NCI-H1436 treated with DMSO at 0.1 percent for 48 hours (cell line): ENCODE results near the gene ERMN.
"Not testable (repeated sequence)": the region's sequence is repeated elsewhere in the genome, so short reads cannot be mapped to it uniquely, and the experiment has no call there.

Experiments used
- DNase-seq: peaks from one replicate; lab custom pipeline; 2025; lab: John Stamatoyannopoulos, UW

The ERMN gene

GRCh38 chr2:157325786-157326185 is at the start of gene ERMN:
Gene ERMN (minus strand): TSS chr2:157325824. CDS start chr2:157325642, 182 bp downstream.
- DNase-seq = no peak

DNA sequence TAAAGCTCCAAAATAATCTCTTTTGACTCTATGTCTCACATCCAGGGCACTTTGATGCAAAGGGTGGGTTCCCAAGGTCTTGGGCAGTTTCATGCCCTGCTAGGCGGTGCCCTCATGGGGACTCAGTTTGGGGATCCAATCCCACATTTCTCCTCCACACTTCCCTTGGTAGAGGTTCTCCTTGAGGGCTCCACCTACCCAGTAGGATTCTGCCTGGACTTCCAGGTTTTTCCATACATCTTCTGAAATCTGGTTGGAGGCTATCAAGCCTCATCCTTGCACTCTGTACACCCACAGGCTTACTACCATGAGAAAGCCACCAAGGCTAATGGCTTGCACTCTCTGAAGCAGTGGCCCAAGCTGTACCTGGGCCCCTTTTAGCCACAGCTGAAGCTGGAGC is 49.8 kb upstream of the ERMN start:
- DNase-seq = no peak

- DNase-seq = not testable (repeated sequence)
These were observed 42.9 kb upstream of the ERMN start for GRCh38 chr2:157368508-157368907.

- DNase-seq = no peak
These were observed 42.1 kb upstream of the ERMN start for GRCh38 chr2:157367704-157368103.

DNA sequence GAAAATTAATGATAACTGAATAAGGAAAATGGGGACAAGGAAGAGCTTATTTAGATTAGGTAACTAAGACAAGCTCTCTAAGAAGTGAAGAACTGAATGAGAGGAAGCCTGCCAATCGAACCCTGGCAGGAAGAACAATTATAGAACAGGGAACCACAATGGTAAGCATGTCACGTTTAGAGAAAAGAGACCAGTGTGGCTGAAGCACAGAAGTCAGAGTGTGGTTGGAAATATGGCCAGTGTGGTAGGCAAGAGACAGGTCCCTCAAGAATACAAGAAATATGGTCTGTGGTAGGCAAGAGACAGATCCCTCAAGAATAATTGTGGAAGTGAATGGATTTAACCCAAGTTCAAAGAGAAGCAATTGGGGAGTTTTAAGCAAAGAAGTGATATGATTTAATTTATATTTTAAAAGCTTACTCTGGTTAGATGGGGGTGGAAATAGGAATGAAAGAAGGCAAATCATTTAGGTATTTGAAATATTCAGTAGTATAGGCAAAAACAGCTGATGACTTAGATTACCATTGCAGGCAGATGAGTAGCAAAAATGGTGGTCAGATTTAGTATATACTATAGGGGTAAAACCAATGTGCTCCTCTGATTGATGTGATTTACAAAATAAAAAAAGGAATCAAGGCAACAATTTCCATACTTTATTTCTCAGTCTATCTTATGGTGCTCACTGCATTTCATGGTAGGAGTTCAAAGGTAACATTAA is 38.8 kb upstream of the ERMN start:
- no peak for DNase-seq

DNA sequence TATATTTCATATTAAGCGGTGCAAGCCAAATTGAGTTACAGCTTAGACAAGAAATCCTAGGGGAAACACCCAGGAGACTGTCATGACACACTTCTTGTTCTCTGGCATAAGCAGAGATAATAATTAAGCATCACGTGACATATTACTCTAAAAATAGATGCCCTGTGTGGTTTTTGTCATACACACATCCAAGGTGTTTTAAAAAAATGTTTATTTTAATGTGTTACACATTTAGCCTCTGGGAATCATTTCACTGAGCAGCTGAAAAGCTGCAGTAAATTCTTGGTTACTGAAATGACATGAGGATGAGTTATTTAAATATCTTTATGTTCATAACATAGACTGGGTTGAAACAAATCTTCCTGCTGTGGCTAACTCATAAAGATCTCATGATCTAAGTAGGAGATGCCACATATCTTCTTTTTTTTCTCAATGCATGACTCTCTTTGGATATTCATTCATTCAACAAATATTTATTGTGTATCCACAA is 38.0 kb upstream of the ERMN start:
- no peak for DNase-seq

DNA sequence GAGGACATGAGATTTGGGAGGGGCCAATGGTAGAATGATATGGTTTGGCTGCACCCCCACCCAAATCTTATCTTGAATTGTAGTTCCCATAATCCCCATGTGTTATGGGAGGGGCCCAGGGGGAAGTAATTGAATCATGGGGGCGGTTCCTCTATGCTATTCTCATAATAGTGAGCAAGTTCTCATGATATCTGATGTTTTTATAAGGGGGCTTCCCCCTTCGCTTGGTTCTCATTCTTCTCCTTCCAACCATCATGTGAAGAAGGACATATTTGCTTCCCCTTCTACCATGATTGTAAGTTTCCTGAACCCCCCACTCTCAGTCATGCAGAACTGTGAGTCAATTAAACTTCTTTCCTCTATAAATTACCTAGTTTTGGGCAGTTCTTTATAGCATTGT is 37.0 kb upstream of the ERMN start:
- DNase-seq = no peak

- DNase-seq = no peak
These were observed 35.9 kb upstream of the ERMN start for GRCh38 chr2:157361526-157361925.

DNA sequence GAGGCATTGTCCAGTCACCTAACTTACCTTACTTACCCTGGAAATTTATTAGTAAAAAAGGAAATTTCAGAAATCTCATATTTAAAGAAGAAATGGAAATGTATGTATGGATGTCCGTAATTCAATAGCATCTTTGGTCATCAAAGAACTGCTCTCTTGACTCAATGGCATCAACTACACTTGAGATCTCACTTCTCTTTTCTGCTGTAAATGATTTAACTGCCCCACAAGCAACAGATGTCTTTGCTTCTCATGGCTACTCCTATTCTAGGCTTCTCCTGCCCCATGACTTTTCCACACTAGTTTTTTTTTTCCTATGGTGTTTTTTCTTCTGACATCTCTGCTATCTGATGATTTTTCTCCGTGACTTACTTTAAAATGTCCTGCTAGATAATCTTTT is 34.0 kb upstream of the ERMN start:
- DNase-seq = no peak

DNA sequence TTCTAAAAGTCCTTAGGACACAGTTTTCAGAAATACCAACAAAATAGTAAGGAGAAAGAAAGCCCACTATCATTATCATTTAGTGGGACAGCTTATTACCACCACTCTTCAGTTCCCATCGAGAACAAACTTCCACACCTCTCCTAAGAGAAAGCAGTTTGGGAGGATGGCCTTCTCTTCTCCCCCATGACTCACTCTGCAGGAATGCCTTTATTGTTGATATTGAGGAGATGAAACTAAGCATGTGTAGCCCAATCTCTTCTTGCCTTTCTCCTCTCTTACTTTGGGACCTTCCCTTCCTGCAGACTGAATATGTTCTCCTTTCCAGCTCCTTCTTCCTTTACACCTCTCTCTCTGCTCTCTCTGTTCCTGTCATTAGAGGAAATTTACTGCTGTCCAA is 30.0 kb upstream of the ERMN start:
- DNase-seq = no peak

DNA sequence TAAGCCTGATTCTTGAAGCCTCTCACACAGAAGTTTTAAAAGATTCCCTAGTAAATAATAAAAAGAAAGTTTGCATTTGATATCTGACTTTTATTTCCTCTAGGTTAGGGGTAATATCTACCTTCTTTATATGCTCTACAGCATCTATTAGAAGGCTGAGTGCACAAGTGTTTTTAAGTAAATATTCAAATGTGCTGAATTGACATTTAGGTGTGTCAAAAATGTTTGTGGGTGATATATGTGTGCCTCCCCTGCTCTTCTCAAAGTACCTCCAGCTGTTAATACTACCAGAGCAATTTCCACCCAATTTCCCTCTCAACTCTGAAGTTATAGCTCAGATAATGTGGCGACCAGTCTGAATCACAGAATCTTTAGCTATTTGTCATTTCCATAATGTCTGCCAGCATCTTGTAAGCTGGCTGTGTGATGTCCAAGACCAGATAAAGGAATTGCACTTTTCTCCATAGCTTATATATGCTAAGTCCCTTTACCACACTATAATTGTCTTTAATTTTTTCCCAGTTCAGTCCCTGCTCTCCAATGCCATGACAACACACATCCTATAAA is 24.4 kb upstream of the ERMN start:
- DNase-seq = no peak

DNA sequence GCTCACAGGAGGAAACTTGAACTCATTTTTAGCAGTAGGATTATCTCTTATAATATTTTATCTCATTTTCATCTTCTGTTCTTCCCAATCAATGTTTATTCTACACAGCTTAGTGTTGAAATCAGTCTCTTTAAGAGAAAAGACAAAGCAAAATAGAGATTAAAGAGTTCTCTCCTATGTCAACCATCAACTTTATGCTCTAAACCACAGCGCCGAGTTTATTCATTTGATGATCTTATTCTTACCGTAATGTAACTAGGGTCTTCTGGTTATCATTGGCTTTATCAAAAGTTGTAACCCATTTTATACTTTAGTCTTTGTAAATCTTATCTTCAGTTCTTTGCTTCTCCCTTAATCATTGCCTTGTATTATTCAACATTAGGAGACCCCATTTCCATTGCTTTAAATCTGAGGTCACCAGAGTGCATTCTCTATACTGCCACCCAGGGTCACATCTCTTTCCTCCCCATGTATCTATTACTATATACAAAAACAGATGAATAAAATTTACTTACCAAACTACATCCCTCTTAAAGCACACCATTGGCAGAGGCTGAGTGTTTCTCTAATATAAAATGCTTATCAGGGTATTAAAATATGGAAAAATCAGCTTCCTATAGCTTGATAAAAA is 22.8 kb upstream of the ERMN start:
- no peak for DNase-seq

DNA sequence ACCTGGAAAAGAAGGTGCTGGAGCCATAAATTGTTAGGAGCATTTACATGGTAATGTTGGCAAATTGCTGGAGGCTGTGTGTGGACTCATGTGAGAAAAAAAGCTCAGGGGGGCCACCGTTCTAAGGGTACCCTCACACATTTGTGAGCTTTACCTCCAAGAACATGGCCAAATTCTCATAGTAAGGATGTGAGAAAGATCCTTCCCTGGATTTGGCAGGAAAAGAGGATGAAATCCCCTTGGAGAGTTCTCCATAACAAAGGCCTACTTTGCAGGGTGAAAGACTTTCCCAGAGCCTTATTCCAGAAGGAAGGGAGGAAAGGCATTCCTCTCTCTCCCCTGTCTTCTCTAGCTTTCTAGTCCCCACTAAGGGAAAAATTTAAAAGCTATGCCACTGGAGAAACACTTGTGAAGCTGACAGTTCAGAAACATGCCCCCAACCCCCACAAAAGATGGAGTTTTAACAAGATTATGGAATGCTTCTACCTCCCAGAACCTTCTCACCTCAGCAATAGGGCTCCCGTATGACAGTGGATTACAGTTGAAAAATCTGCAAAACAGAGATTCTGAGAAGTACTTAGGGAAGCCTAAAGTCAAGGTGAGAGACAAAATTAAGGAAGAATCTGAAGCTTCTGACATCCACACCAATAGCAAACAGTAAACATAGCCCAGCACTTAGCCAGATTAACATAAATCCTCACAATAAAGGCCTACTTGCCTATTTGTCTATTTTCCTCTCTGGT is 20.2 kb upstream of the ERMN start:
- DNase-seq = no peak

DNA sequence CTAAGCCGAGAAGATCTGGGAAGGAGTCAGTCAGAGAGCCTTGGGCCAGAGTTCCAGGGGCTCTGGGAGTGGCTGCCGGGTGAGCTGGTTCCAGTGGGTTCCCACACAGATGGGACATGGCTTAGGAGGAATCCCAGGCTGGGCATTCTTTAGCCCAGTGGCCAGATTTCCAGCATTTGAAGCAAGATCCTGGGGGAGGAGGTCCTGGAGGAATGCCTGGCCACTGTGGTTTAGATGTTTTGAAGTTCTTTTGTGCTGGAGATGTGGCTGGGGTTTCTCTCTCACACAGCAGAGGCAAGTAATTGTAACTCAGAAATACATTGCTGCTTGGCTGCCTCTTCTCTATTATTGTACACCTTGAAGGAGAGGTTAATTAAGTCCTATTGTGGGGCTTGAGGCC is 15.8 kb upstream of the ERMN start:
- not testable (repeated sequence) for DNase-seq

DNA sequence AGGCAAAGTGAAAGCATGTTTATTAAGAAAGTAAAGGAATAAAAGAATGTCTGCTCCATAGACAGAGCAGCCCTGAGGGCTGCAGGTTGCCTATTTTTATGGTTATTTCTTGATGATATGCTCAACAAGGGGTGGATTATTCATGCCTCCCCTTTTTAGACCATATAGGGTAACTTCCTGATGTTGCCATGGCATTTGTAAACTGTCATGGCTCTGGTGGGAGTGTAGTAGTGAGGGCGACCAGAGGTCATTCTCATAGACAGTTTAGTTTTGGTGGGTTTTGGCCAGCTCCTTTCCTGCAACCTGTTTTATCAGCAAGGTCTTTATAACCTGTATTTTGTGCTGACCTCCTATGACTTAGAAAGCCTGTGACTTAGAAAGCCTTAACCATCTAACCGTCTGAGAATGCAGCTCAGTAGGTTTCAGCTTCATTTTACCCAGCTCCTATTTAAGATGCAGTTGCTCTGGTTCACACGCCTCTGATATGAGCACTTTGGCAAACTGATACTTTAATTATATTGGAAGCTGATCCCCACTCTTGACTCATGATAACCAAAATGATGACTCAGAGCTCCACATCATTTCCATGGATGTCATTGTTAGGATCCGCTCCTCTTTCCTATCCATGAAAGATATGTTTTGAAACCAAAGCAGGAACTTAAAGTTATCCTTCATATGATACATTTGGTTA is 14.5 kb upstream of the ERMN start:
- no peak for DNase-seq

DNA sequence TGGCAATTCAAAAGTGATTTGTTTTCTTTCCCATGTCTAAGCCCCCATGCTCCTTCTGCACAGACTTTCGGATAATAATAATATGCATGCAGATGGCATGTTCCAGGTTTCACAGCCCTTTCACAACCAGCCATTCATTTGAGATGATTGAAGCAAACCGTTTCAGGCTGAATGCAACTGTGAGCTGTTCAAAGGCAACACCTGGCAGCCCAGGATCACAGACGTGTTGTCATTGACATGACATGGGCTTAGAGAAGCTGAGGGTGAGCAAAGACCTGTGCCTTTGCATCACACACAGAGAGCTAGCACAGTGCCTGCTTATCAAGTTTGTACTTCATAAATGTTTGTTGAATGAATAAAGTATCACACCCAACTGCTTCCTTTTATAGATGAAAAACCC is 12.4 kb upstream of the ERMN start:
- DNase-seq = no peak

DNA sequence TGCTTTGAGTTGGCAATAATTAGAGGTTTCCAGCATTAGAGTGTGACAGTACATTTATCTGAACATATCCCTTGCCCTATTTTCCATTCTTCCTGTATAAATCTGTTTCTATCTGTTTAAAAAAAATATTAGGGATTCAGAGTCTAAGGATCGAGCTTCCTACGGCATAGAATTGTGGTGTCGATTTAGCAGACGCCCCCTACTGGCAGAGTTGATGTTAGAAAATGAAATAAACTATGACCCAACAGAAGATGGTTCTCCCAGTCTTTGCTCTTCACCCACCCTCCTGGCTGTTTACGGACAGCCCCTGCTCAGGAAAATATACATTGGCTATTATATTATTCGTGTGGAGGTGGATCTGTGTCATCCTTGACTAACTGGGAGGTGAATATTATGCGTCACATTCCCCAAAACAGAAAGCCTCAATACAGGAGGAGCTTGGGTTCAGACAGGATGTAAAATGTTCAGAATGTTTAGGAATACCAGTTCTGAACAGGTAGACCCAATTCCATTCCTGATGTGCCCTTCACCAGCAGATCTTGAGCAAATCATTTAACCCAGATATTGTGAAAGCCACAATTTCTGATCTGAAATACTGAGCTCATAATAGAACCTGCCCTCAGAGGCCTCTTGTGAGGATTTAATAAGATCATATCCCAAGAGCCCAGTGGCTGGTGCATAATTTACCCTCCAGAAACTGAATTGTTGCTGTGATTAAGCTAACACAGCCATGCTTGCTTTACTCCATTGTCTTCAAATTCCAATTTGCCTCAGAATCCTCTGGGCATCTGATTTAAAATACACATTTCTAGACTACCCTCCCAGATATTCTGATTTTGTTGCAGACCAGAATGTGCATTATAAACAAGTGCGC is 10.8 kb upstream of the ERMN start:
- no peak for DNase-seq

DNA sequence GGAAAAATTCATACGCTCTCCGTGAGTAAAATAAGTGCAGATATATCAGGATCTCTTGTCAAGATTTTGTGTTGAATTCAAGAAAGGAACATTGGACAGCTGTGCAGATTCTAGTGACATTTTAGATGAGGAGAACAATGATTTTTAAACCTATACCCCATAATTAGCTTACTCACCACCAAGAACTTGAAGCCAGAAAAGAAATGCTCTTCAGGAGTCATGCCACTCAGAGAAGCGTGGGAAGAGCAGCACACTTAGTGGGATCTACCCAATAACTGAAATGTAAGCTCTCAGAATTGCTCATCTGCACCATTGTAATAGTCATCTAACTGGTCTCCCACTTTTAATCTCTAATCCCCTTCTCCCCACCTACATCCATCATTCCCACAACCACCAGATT is 9.2 kb upstream of the ERMN start:
- no peak for DNase-seq

DNA sequence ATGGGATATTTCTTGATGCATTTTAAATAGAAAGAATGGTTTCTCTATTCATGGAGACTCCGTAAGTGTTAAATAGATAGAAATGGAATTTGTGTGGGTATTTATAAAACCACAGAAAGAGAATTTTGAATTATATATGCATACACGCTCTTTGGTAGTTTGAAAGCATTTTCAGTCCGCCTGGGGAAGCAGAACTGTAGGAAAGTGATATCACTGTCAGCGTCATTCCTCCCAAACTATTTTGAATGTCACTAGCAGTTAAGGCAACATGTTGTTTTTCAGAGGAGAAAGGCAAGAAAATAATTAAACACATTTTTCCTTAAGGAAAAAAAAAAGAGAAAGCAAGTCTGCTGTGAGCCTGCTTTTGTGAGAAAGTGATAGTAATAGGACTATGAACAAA is 8.7 kb upstream of the ERMN start:
- DNase-seq = no peak

DNA sequence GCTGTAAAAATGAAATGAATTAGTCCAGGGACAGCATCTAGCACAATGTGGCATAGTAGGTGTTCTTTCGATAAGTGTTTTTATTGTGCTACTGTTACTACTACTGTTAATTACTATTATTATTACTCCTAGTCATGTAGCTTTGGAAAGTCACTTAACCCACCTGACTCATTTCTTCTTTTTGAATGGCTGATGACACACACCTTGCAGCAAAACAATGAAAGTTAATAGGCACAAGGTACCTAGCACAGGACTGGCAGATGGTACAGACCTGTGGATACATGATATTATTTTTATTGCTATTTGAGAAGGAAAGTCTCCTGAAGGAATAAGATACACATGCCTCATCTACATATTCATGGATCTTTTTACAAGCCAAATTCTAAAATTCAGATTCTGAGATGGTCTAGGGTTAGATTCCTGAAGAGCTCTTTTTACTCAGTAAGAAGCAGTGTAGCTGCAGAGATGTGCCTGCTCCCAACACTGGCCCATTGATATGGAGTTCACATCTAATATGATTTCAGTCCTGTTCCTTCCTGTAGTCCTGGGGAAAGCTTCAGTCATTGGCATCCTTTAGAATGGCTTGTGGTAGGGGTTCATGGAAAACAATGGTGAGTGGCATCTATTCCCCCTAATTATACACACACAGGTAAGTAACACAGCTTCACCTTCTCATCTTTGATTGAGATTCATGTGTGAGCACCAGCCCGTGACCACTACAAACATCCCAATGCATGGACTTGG is 7.9 kb upstream of the ERMN start:
- DNase-seq = no peak
